Mesenchymal stem cell (in vitro differentiated cells and primary cell): ENCODE data around the gene EEF2K.

Source experiments
- DNase-seq: peaks from one replicate; pipeline ENCODE4 v3.0.0-alpha.2; 2013
- H2AFZ ChIP-seq: one replicate; pipeline ENCODE4 v1.6.1; 2013; ENCODE audit warnings: low read depth, mild to moderate bottlenecking, control low read depth, inconsistent platforms, low read length, moderate library complexity
- H2AK5ac ChIP-seq: 2 replicates; pipeline ENCODE4 v1.6.1; 2013; ENCODE audit warnings: low read length, moderate library complexity, mild to moderate bottlenecking, inconsistent platforms; ENCODE audit not compliant: severe bottlenecking
- H2BK120ac ChIP-seq: one replicate; pipeline ENCODE4 v1.6.1; 2013; ENCODE audit warnings: low read depth, mild to moderate bottlenecking, inconsistent platforms, low read length, moderate library complexity
- H2BK12ac ChIP-seq, 2 experiments: one replicate each; pipeline ENCODE4 v1.6.1; 2013; ENCODE audit warnings: inconsistent platforms in 2 of 2, low read length in 2 of 2, mild to moderate bottlenecking in 2 of 2, moderate library complexity in 2 of 2, control low read depth in 1 of 2
- H2BK15ac ChIP-seq: one replicate; pipeline ENCODE4 v1.6.1; 2013; ENCODE audit warnings: mild to moderate bottlenecking, low read depth, inconsistent platforms; ENCODE audit not compliant: poor library complexity, severe bottlenecking
- H2BK5ac ChIP-seq: 2 replicates; pipeline ENCODE4 v1.6.1; 2013; ENCODE audit warnings: low read depth, mild to moderate bottlenecking, low read length, control low read depth, inconsistent platforms; ENCODE audit not compliant: poor library complexity, severe bottlenecking
- H3K14ac ChIP-seq, 2 experiments: one replicate each; pipeline ENCODE4 v1.6.1; 2013; ENCODE audit warnings: inconsistent platforms in 2 of 2, low read length in 2 of 2, control low read depth in 1 of 2, mild to moderate bottlenecking in 1 of 2, moderate library complexity in 1 of 2
- H3K18ac ChIP-seq, 2 experiments: one replicate each; pipeline ENCODE4 v1.6.1; 2013; ENCODE audit warnings: inconsistent platforms in 2 of 2, low read length in 2 of 2, control low read depth in 1 of 2, low read depth in 1 of 2, mild to moderate bottlenecking in 1 of 2
- H3K23ac ChIP-seq, 2 experiments: one replicate each; pipeline ENCODE4 v1.6.1; 2013; ENCODE audit warnings: inconsistent platforms in 2 of 2, low read length in 2 of 2, mild to moderate bottlenecking in 2 of 2, moderate library complexity in 2 of 2, control low read depth in 1 of 2
- H3K27ac ChIP-seq: 2 replicates; pipeline ENCODE4 v1.5.1; 2013; ENCODE audit warnings: mild to moderate bottlenecking, moderate library complexity, low read length, control low read depth, inconsistent platforms; ENCODE audit not compliant: poor library complexity, severe bottlenecking
- H3K27me3 ChIP-seq, 2 experiments: 2 replicates each; pipeline versions ENCODE4 v1.6.1 to v1.7.0; 2013; ENCODE audit warnings: low read length in 2 of 2, mild to moderate bottlenecking in 2 of 2, moderate library complexity in 2 of 2, control low read depth in 1 of 2, inconsistent platforms in 1 of 2; ENCODE audit not compliant: control insufficient read depth in 1 of 2, insufficient read depth in 1 of 2
- H3K36me3 ChIP-seq, 2 experiments: 2 replicates each; pipeline versions ENCODE4 v1.6.1 to v1.7.0; 2013; ENCODE audit warnings: low read length in 2 of 2, control low read depth in 1 of 2, inconsistent platforms in 1 of 2, low read depth in 1 of 2, mild to moderate bottlenecking in 1 of 2; ENCODE audit not compliant: insufficient read depth in 2 of 2, control insufficient read depth in 1 of 2
- H3K4ac ChIP-seq, 2 experiments: one replicate each; pipeline ENCODE4 v1.6.1; 2013; ENCODE audit warnings: inconsistent platforms in 2 of 2, low read length in 2 of 2, mild to moderate bottlenecking in 2 of 2, moderate library complexity in 2 of 2, control low read depth in 1 of 2, low read depth in 1 of 2
- H3K4me1 ChIP-seq: 2 replicates; pipeline ENCODE4 v1.6.1; 2013; ENCODE audit warnings: low read depth, low read length, control low read depth; ENCODE audit not compliant: control insufficient read depth, insufficient read depth
- H3K4me2 ChIP-seq: 2 replicates; pipeline ENCODE4 v1.6.1; 2013; ENCODE audit warnings: low read length, mild to moderate bottlenecking, inconsistent platforms; ENCODE audit not compliant: poor library complexity, severe bottlenecking
- H3K4me3 ChIP-seq, 2 experiments: 2 replicates each; pipeline versions ENCODE4 v1.5.1 to v1.7.0; 2013; ENCODE audit warnings: low read length in 2 of 2, mild to moderate bottlenecking in 2 of 2, control low read depth in 1 of 2, low read depth in 1 of 2; ENCODE audit not compliant: insufficient read depth in 1 of 2
- H3K79me1 ChIP-seq: replicated peaks from 2 replicates; pipeline ENCODE4 v1.6.1; 2013; ENCODE audit warnings: mild to moderate bottlenecking, control low read depth, low read length, inconsistent platforms; ENCODE audit not compliant: poor library complexity, severe bottlenecking
- H3K9ac ChIP-seq: 2 replicates; pipeline ENCODE4 v1.7.0; 2013; ENCODE audit warnings: mild to moderate bottlenecking, low read length, moderate library complexity
- H3K9me3 ChIP-seq: 2 replicates; pipeline ENCODE4 v1.7.0; 2013; ENCODE audit warnings: mild to moderate bottlenecking, low read length; ENCODE audit not compliant: control insufficient read depth
- H4K8ac ChIP-seq: one replicate; pipeline ENCODE4 v1.6.1; 2013; ENCODE audit warnings: inconsistent platforms, mild to moderate bottlenecking, low read length, moderate library complexity
- H4K91ac ChIP-seq: one replicate; pipeline ENCODE4 v1.6.1; 2013; ENCODE audit warnings: mild to moderate bottlenecking, low read length, inconsistent platforms
- WGBS: methylation state at CpG from one replicate; pipeline ENCODE4 v1.1.7; 2013; ENCODE audit warnings: mixed read lengths; 5-methylcytosine and 5-hydroxymethylcytosine counted together

EEF2K gene

GRCh38 chr16:22296225-22297113, 90.4 kb downstream of the EEF2K start:
- peak; percentile 12 for DNase-seq
- H2BK5ac ChIP-seq = no peak overlapping the region
- H3K27me3 ChIP-seq = no peaks in the 10 kb centered on the region
- H3K9me3 ChIP-seq = no peaks in the 10 kb centered on the region
- no peak overlapping the region for H2BK15ac ChIP-seq
- peak overlapping the region; percentile 94 for H3K9ac ChIP-seq
- H4K8ac ChIP-seq = no peak overlapping the region
- 5% methylated on average over 14 of the region's 17 CpGs for WGBS
- peaks cover 5% of the 10 kb centered on the region for H3K79me1 ChIP-seq
- H3K14ac ChIP-seq = no peak overlapping the region
- H2BK120ac ChIP-seq = no peak overlapping the region
- H2AFZ ChIP-seq = no peak overlapping the region
- H3K36me3 ChIP-seq = peaks cover 0 to 3% of the 10 kb centered on the region in 2 experiments
- H2BK12ac ChIP-seq = no peak overlapping the region
- peak overlapping the region; percentile 72 for H3K4me2 ChIP-seq
- no peak overlapping the region for H3K18ac ChIP-seq
- H3K27ac ChIP-seq = no peak overlapping the region
- H4K91ac ChIP-seq = no peak overlapping the region
- H3K4ac ChIP-seq = no peak overlapping the region
- H3K4me3 ChIP-seq = peak overlapping the region; percentile 42 to 91
- H3K4me1 ChIP-seq = peaks cover 4% of the 10 kb centered on the region
- no peak overlapping the region for H3K23ac ChIP-seq
- H2AK5ac ChIP-seq = no peak overlapping the region

GRCh38 chr16:22297114-22297870, 91.2 kb downstream of the EEF2K start, which contains the start of gene POLR3E:
Gene POLR3E (plus strand): TSS chr16:22297409. CDS start chr16:22302969, 5,560 bp downstream.
- under 1% methylated on average over 66 of the region's 76 CpGs for WGBS

GRCh38 chr16:22297871-22298733, 92.0 kb downstream of the EEF2K start:
- Histone ChIP-seq H3K79me1 (peaks cover 17% of the 10 kb centered on the region), H2BK120ac (no peak overlapping the region), H2BK5ac (no peak overlapping the region), H3K9ac (peak overlapping the region; percentile 90), H2BK12ac (no peak overlapping the region), H3K4me3 (peak overlapping the region; percentile 85 to 89), H3K36me3 (peaks cover 13 to 17% of the 10 kb centered on the region in 2 experiments), H3K18ac (peak overlapping the region; percentile 67 to 82), H3K9me3 (no peaks in the 10 kb centered on the region), H4K8ac (peak overlapping the region; percentile 35), H3K23ac (no peak overlapping the region), H2AK5ac (no peak overlapping the region), H3K4me2 (peak overlapping the region; percentile 84), H4K91ac (no peak overlapping the region), H3K4me1 (peaks cover 4% of the 10 kb centered on the region), H3K4ac (peak overlapping the region in 1 of 2 experiments; percentile 32), H3K27ac (peak overlapping the region; percentile 71), H2BK15ac (no peak overlapping the region), H2AFZ (peak overlapping the region; percentile 80), H3K27me3 (no peaks in the 10 kb centered on the region), H3K14ac (peak overlapping the region in 1 of 2 experiments; percentile 96)
- peak; percentile 99 for DNase-seq
- 0% methylated on average over 33 of the region's 39 CpGs for WGBS

More at GRCh38 chr16:22297114-22297870, 91.2 kb downstream of the EEF2K start, which contains the start of gene POLR3E:
- no peak within 1 kb of the TSS for H2BK12ac ChIP-seq
- peak within 1 kb of the TSS; percentile 71 for H3K27ac ChIP-seq
- no peak within 1 kb of the TSS for H3K23ac ChIP-seq
- H4K91ac ChIP-seq = peak within 1 kb of the TSS; percentile 57
- no peak within 1 kb of the TSS for H2BK5ac ChIP-seq
- H3K4me2 ChIP-seq = peak within 1 kb of the TSS; percentile 84
- peaks cover 4% of the 10 kb centered on the region for H3K4me1 ChIP-seq
- H3K18ac ChIP-seq = peak within 1 kb of the TSS; percentile 67 to 82
- peak within 1 kb of the TSS; percentile 93 for H4K8ac ChIP-seq
- H2BK120ac ChIP-seq = no peak within 1 kb of the TSS
- H2BK15ac ChIP-seq = peak within 1 kb of the TSS; percentile 62
- peak within 1 kb of the TSS; percentile 13 to 32 for H3K4ac ChIP-seq
- DNase-seq = peak; percentile 97
- no peak within 1 kb of the TSS for H2AK5ac ChIP-seq
- H3K14ac ChIP-seq = peak within 1 kb of the TSS in 1 of 2 experiments; percentile 96
- H3K9ac ChIP-seq = peak within 1 kb of the TSS; percentile 94
- H3K4me3 ChIP-seq = peak within 1 kb of the TSS; percentile 89 to 91
- no peaks in the 10 kb centered on the region for H3K27me3 ChIP-seq
- H3K36me3 ChIP-seq = peaks cover 5 to 10% of the 10 kb centered on the region in 2 experiments
- peaks cover 9% of the 10 kb centered on the region for H3K79me1 ChIP-seq
- H3K9me3 ChIP-seq = no peaks in the 10 kb centered on the region
- peak within 1 kb of the TSS; percentile 80 for H2AFZ ChIP-seq
